CD14-positive monocyte (primary cell): Measurements from ENCODE around the gene AFF3. TPM values are rescaled to one million over a fixed set of nuclear protein-coding genes. Genes with fewer than 3 reads are reported as not detected.

Experiments used
- DNase-seq, 3 donors: peaks; one replicate each; pipeline ENCODE4 v3.0.0-alpha.2; 2011 to 2022
- H2AFZ ChIP-seq: 2 replicates; pipeline ENCODE4 v1.6.0; 2012; ENCODE audit warnings: mild to moderate bottlenecking, low read depth, low read length, inconsistent platforms; ENCODE audit not compliant: insufficient read depth, poor library complexity, severe bottlenecking
- H3K27ac ChIP-seq, 2 donors: 1 replicate in 1 of 2; 2 replicates in 1 of 2; pipeline ENCODE4 v1.5.1; 2012 to 2013; ENCODE audit warnings: low read length in 2 of 2, control low read depth in 1 of 2, inconsistent platforms in 1 of 2, low read depth in 1 of 2, mild to moderate bottlenecking in 1 of 2
- H3K27me3 ChIP-seq, 2 donors: one replicate each; pipeline versions ENCODE4 v1.6.0 to v1.6.1; 2011 to 2013; ENCODE audit warnings: low read length in 2 of 2; ENCODE audit not compliant: control insufficient read depth in 2 of 2, insufficient read depth in 2 of 2
- H3K36me3 ChIP-seq, 2 donors: replicated peaks in 1 of 2; 1 replicate in 1 of 2; 2 replicates in 1 of 2; pipeline versions ENCODE4 v1.5.1 to v1.6.1; 2012 to 2013; ENCODE audit warnings: low read length in 2 of 2, control low read depth in 1 of 2, inconsistent platforms in 1 of 2, mild to moderate bottlenecking in 1 of 2; ENCODE audit not compliant: insufficient read depth in 2 of 2, control insufficient read depth in 1 of 2
- H3K4me1 ChIP-seq, 2 donors: 1 replicate in 1 of 2; 2 replicates in 1 of 2; pipeline versions ENCODE4 v1.5.1 to v1.6.1; 2012 to 2013; ENCODE audit warnings: low read length in 2 of 2, control low read depth in 1 of 2, inconsistent platforms in 1 of 2, mild to moderate bottlenecking in 1 of 2, moderate library complexity in 1 of 2; ENCODE audit not compliant: insufficient read depth in 2 of 2, control insufficient read depth in 1 of 2
- H3K4me2 ChIP-seq: replicated peaks from 2 replicates; pipeline ENCODE3; 2012; ENCODE audit warnings: low read length, moderate library complexity, mild to moderate bottlenecking; ENCODE audit not compliant: poor library complexity, severe bottlenecking; ENCODE audit errors: extremely low read depth
- H3K4me3 ChIP-seq, 3 experiments: fragments of 200-600 bp in 1 of 3; sonication (generic) in 1 of 3; replicated peaks in 1 of 3; 1 replicate in 2 of 3; 2 replicates in 1 of 3; pipeline ENCODE4 v1.5.1; 2011 to 2013; ENCODE audit warnings: low read length in 3 of 3, mild to moderate bottlenecking in 3 of 3, control low read depth in 2 of 3, low read depth in 2 of 3, inconsistent platforms in 1 of 3, moderate library complexity in 1 of 3
- H3K79me2 ChIP-seq: 2 replicates; pipeline ENCODE4 v1.6.0; 2012; ENCODE audit warnings: mild to moderate bottlenecking, control low read depth, inconsistent platforms, low read length, moderate library complexity; ENCODE audit not compliant: insufficient read depth
- H3K9ac ChIP-seq: 2 replicates; pipeline ENCODE4 v1.6.0; 2017; ENCODE audit warnings: low read length, mild to moderate bottlenecking; ENCODE audit not compliant: insufficient read depth, poor library complexity, severe bottlenecking
- H3K9me3 ChIP-seq, 2 donors: replicated peaks in 1 of 2; 1 replicate in 1 of 2; 2 replicates in 1 of 2; pipeline versions ENCODE4 v1.5.1 to v1.6.1; 2012 to 2013; ENCODE audit warnings: low read length in 2 of 2, control low read depth in 1 of 2; ENCODE audit not compliant: control insufficient read depth in 1 of 2, insufficient read depth in 1 of 2
- H4K20me1 ChIP-seq: 2 replicates; pipeline ENCODE4 v1.6.0; 2012; ENCODE audit warnings: mild to moderate bottlenecking, low read length, control low read depth, moderate library complexity; ENCODE audit not compliant: insufficient read depth
- H3K27ac Mint-ChIP-seq, 7 donors: one replicate each; pipeline ENCODE4 v1.8.0; 2020; ENCODE audit warnings: mild to moderate bottlenecking in 7 of 7, mixed read lengths in 7 of 7, moderate library complexity in 6 of 7, inconsistent platforms in 2 of 7
- H3K27me3 Mint-ChIP-seq, 3 donors: one replicate each; pipeline ENCODE4 v1.8.0; 2021 to 2022; ENCODE audit warnings: low read depth in 3 of 3, mild to moderate bottlenecking in 3 of 3, mixed read lengths in 3 of 3, moderate library complexity in 3 of 3, inconsistent platforms in 1 of 3
- H3K36me3 Mint-ChIP-seq, 2 donors: one replicate each; pipeline ENCODE4 v1.8.0; 2020; ENCODE audit warnings: mixed read lengths in 2 of 2, inconsistent platforms in 1 of 2, mild to moderate bottlenecking in 1 of 2
- H3K4me1 Mint-ChIP-seq: one replicate; pipeline ENCODE4 v1.8.0; 2020; ENCODE audit warnings: mild to moderate bottlenecking, mixed read lengths
- H3K4me3 Mint-ChIP-seq, 2 donors: one replicate each; pipeline ENCODE4 v1.8.0; 2020; ENCODE audit warnings: mild to moderate bottlenecking in 2 of 2, mixed read lengths in 2 of 2, moderate library complexity in 1 of 2
- H3K9me3 Mint-ChIP-seq, 7 donors: one replicate each; pipeline ENCODE4 v1.8.0; 2020 to 2022; ENCODE audit warnings: mixed read lengths in 7 of 7, mild to moderate bottlenecking in 6 of 7, moderate library complexity in 6 of 7, inconsistent platforms in 2 of 7
- WGBS: methylation state at CpG from one replicate; pipeline ENCODE4 v1.1.5; 2013; ENCODE audit warnings: missing lambda C conversion rate; ENCODE audit not compliant: insufficient coverage; 5-methylcytosine and 5-hydroxymethylcytosine counted together
- intact Hi-C, 2 donors: fragments of 100-400 bp; cut with micrococcal nuclease; formaldehyde crosslinking; loops; one replicate each; pipeline versions ENCODE4 v1.15.0 to v1.15.1; 2023
- polyA plus RNA-seq, 3 donors: library from polyadenylated mRNA; depleted of rRNA in 1 of 3; unstranded in 2 of 3; stranded (reverse) in 1 of 3; fragments of 300-500 nt in 2 of 3; fragments of >200 nt in 1 of 3; fragmentation: Illumina TruSeq in 2 of 3; gene quantifications; 1 replicate in 2 of 3; 2 replicates in 1 of 3; pipeline ENCODE4 v1.2.3, GENCODE V29; 2012 to 2021
- TF ChIP-seq, protein P1 (sequence below): fragments of 200-600 bp; IDR thresholded peaks from one replicate; pipeline ENCODE4 v1.8.0; 2022; ENCODE audit warnings: antibody characterized with exemption, mild to moderate bottlenecking

AFF3 gene
- polyA plus RNA-seq, 3 donors, result 0.17 to 4.1 (median 0.49) TPM

- Histone ChIP-seq H4K20me1 (no peaks in the 10 kb centered on the region), H3K4me1 (peaks cover 0 to 1% of the 10 kb centered on the region in 2 donors), H3K4me2 (no peak overlapping the region), H3K36me3 (no peaks in the 10 kb centered on the region), H3K4me3 (no peak overlapping the region), H2AFZ (no peak overlapping the region), H3K9me3 (no peaks in the 10 kb centered on the region), H3K9ac (no peak overlapping the region), H3K27ac (no peak overlapping the region), H3K27me3 (no peaks in the 10 kb centered on the region), H3K79me2 (no peaks in the 10 kb centered on the region)
- peaks cover 14% of the 10 kb centered on the region for H3K4me1 Mint-ChIP-seq
- H3K9me3 Mint-ChIP-seq, result no peaks in the 10 kb centered on the region
- H3K27ac Mint-ChIP-seq, result no peak overlapping the region
- TF ChIP-seq, protein P1, sequence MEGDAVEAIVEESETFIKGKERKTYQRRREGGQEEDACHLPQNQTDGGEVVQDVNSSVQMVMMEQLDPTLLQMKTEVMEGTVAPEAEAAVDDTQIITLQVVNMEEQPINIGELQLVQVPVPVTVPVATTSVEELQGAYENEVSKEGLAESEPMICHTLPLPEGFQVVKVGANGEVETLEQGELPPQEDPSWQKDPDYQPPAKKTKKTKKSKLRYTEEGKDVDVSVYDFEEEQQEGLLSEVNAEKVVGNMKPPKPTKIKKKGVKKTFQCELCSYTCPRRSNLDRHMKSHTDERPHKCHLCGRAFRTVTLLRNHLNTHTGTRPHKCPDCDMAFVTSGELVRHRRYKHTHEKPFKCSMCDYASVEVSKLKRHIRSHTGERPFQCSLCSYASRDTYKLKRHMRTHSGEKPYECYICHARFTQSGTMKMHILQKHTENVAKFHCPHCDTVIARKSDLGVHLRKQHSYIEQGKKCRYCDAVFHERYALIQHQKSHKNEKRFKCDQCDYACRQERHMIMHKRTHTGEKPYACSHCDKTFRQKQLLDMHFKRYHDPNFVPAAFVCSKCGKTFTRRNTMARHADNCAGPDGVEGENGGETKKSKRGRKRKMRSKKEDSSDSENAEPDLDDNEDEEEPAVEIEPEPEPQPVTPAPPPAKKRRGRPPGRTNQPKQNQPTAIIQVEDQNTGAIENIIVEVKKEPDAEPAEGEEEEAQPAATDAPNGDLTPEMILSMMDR, result no peak
- H3K4me3 Mint-ChIP-seq, result no peak overlapping the region
- peaks cover 6% of the 10 kb centered on the region in 2 donors for H3K36me3 Mint-ChIP-seq
- peaks cover 0 to 1% (median 0%) of the 10 kb centered on the region in 3 donors for H3K27me3 Mint-ChIP-seq
- intact Hi-C loops, result no loop called here
- DNase-seq, result no peak
- WGBS, result 100% methylated on average over 1 of the region's 2 CpGs
Observed at GRCh38 chr2:99748344-99748743, 394.0 kb downstream of the AFF3 start.

- Histone ChIP-seq H3K36me3 (no peaks in the 10 kb centered on the region), H3K4me2 (no peak overlapping the region), H3K79me2 (no peaks in the 10 kb centered on the region), H2AFZ (peak overlapping the region; percentile 7), H3K27ac (no peak overlapping the region), H4K20me1 (no peaks in the 10 kb centered on the region), H3K4me1 (no peaks in the 10 kb centered on the region), H3K9ac (no peak overlapping the region), H3K27me3 (no peaks in the 10 kb centered on the region), H3K9me3 (no peaks in the 10 kb centered on the region), H3K4me3 (no peak overlapping the region)
- no peak for DNase-seq
- Mint-ChIP-seq H3K36me3 (peaks cover 9% of the 10 kb centered on the region in 2 donors), H3K27me3 (peaks cover 0 to 1% (median 0%) of the 10 kb centered on the region in 3 donors), H3K4me3 (no peak overlapping the region), H3K9me3 (no peaks in the 10 kb centered on the region), H3K4me1 (peaks cover 14% of the 10 kb centered on the region), H3K27ac (no peak overlapping the region)
- 100% methylated on average over 2 of the region's 3 CpGs for WGBS
- TF ChIP-seq, protein P1, result no peak
- intact Hi-C loops, result no loop called here
Observed at GRCh38 chr2:99747842-99748241, 394.5 kb downstream of the AFF3 start.
